Measurements from ENCODE around the gene CHRNA10. TPM values are rescaled to one million over a fixed set of nuclear protein-coding genes. Genes with fewer than 3 reads are reported as not detected.

Gene CHRNA10, protein sequence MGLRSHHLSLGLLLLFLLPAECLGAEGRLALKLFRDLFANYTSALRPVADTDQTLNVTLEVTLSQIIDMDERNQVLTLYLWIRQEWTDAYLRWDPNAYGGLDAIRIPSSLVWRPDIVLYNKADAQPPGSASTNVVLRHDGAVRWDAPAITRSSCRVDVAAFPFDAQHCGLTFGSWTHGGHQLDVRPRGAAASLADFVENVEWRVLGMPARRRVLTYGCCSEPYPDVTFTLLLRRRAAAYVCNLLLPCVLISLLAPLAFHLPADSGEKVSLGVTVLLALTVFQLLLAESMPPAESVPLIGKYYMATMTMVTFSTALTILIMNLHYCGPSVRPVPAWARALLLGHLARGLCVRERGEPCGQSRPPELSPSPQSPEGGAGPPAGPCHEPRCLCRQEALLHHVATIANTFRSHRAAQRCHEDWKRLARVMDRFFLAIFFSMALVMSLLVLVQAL
- 1.0 TPM for total RNA-seq
- long read RNA-seq, result 0 reads

- no peak for DNase-seq
Observed at GRCh38 chr11:3671334-3672254, at the start of gene CHRNA10. CHRNA10 (minus strand) TSS chr11:3671384; CDS start chr11:3671312, 72 bp downstream.

GRCh38 chr11:3712274-3712673 is 41.1 kb upstream of the CHRNA10 start:
- peaks cover 87% of the 10 kb centered on the region for H3K36me3 ChIP-seq
- H3K27me3 ChIP-seq (ENCODE audit: low read depth), result no peaks in the 10 kb centered on the region
- H3K4me1 ChIP-seq, result no peaks in the 10 kb centered on the region
- intact Hi-C loops (cut with micrococcal nuclease), result no loop called here
- TF ChIP-seq, protein P1, sequence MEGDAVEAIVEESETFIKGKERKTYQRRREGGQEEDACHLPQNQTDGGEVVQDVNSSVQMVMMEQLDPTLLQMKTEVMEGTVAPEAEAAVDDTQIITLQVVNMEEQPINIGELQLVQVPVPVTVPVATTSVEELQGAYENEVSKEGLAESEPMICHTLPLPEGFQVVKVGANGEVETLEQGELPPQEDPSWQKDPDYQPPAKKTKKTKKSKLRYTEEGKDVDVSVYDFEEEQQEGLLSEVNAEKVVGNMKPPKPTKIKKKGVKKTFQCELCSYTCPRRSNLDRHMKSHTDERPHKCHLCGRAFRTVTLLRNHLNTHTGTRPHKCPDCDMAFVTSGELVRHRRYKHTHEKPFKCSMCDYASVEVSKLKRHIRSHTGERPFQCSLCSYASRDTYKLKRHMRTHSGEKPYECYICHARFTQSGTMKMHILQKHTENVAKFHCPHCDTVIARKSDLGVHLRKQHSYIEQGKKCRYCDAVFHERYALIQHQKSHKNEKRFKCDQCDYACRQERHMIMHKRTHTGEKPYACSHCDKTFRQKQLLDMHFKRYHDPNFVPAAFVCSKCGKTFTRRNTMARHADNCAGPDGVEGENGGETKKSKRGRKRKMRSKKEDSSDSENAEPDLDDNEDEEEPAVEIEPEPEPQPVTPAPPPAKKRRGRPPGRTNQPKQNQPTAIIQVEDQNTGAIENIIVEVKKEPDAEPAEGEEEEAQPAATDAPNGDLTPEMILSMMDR (IDR thresholded peaks at IDR 0.05; ENCODE audit: borderline replicate concordance), result no peak
- DNase-seq, result no peak
- no peaks in the 10 kb centered on the region for H3K9me3 ChIP-seq (replicated peaks)
- no peak overlapping the region for H3K4me3 ChIP-seq
- H3K27ac ChIP-seq (replicated peaks), result no peak overlapping the region

More at GRCh38 chr11:3671334-3672254, at the start of gene CHRNA10:
- H3K27ac ChIP-seq (replicated peaks), result peak within 1 kb of the TSS; percentile 72
- no peak within 1 kb of the TSS for H3K4me3 ChIP-seq
- peaks cover 72% of the 10 kb centered on the region for H3K36me3 ChIP-seq
- no peaks in the 10 kb centered on the region for H3K9me3 ChIP-seq (replicated peaks)
- H3K27me3 ChIP-seq (ENCODE audit: low read depth), result no peaks in the 10 kb centered on the region
- H3K4me1 ChIP-seq, result peaks cover 26% of the 10 kb centered on the region
- TF ChIP-seq, protein P1 (IDR thresholded peaks at IDR 0.05; ENCODE audit: borderline replicate concordance), result no peak
- intact Hi-C loops (cut with micrococcal nuclease), result no loop called here

GRCh38 chr11:3710485-3711259 is 39.5 kb upstream of the CHRNA10 start:
- Histone ChIP-seq H3K27ac (replicated peaks) (no peak overlapping the region), H3K4me1 (no peaks in the 10 kb centered on the region), H3K9me3 (replicated peaks) (no peaks in the 10 kb centered on the region), H3K27me3 (ENCODE audit: low read depth) (no peaks in the 10 kb centered on the region), H3K36me3 (peaks cover 85% of the 10 kb centered on the region), H3K4me3 (no peak overlapping the region)
- no peak for DNase-seq
- TF ChIP-seq, protein P1 (IDR thresholded peaks at IDR 0.05; ENCODE audit: borderline replicate concordance), result no peak
- intact Hi-C loops (cut with micrococcal nuclease), result no loop called here

- no peak overlapping the region for H3K4me3 ChIP-seq
- H3K36me3 ChIP-seq, result peaks cover 85% of the 10 kb centered on the region
- DNase-seq, result no peak
- no peaks in the 10 kb centered on the region for H3K4me1 ChIP-seq
- intact Hi-C loops (cut with micrococcal nuclease), result no loop called here
- TF ChIP-seq, protein P1 (IDR thresholded peaks at IDR 0.05; ENCODE audit: borderline replicate concordance), result no peak
- no peaks in the 10 kb centered on the region for H3K27me3 ChIP-seq (ENCODE audit: low read depth)
- H3K27ac ChIP-seq (replicated peaks), result no peak overlapping the region
- H3K9me3 ChIP-seq (replicated peaks), result no peaks in the 10 kb centered on the region
Observed at GRCh38 chr11:3709977-3710376, 38.8 kb upstream of the CHRNA10 start.

DNA sequence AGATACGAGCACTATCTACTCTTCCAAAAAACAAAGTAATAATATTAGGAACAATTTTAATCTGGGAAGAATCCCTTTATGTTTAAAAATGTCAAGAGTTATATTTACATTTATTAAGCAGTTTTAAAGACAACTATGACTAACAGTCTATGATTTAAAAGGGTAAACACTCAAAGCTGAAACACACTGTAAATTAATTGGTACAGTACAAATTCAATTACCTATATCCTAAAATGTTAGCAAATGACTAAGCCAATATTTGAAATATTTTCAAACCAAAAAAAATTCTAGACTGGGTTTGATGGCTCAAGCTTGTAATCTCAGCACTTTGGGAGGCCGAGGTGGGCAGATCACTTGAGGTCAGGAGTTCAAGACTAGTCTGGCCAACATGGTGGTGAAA is 36.0 kb upstream of the CHRNA10 start:
- no peaks in the 10 kb centered on the region for H3K9me3 ChIP-seq (replicated peaks)
- TF ChIP-seq, protein P1 (IDR thresholded peaks at IDR 0.05; ENCODE audit: borderline replicate concordance), result no peak
- peaks cover 87% of the 10 kb centered on the region for H3K36me3 ChIP-seq
- no peaks in the 10 kb centered on the region for H3K4me1 ChIP-seq
- H3K27me3 ChIP-seq (ENCODE audit: low read depth), result no peaks in the 10 kb centered on the region
- intact Hi-C loops (cut with micrococcal nuclease), result no loop called here
- no peak overlapping the region for H3K4me3 ChIP-seq
- H3K27ac ChIP-seq (replicated peaks), result no peak overlapping the region
- DNase-seq, result no peak
